Right renal cortex interstitium (tissue), 3 donors: ENCODE results near the gene ZFP1. TPM values are rescaled to one million over a fixed set of nuclear protein-coding genes. Genes with fewer than 3 reads are reported as not detected.

Experiments
- DNase-seq, 3 donors: peaks; one replicate each; pipeline ENCODE4 v3.0.0-alpha.2; 2013; ENCODE audit warnings: low read depth in 3 of 3, low spot score in 2 of 3
- polyA plus RNA-seq, 3 donors: library from polyadenylated mRNA; unstranded; fragments of 120-200 nt; gene quantifications; one replicate each; pipeline ENCODE4 v1.2.1, GENCODE V29; 2013; ENCODE audit not compliant: insufficient read length in 3 of 3

ZFP1 gene
- 10 to 100 TPM; 25.5 to 28.9 (median 28.8) TPM for polyA plus RNA-seq

GRCh38 chr16:75148311-75149195 lies at the start of gene ZFP1:
ZFP1 (plus strand) TSS chr16:75148524; CDS start chr16:75152952, 4,428 bp downstream.
- peak; percentile 74 to 87 (median 82) for DNase-seq

- DNase-seq = no peak
Measured at GRCh38 chr16:75099075-75099667, 49.2 kb upstream of the ZFP1 start.

- DNase-seq = no peak
Measured at GRCh38 chr16:75099738-75100602, 48.4 kb upstream of the ZFP1 start.

- no peak for DNase-seq
Measured at GRCh38 chr16:75100603-75100990, 47.7 kb upstream of the ZFP1 start.

GRCh38 chr16:75101635-75102034 lies 46.7 kb upstream of the ZFP1 start:
- DNase-seq = no peak

- DNase-seq = no peak
Measured at GRCh38 chr16:75102595-75102994, 45.7 kb upstream of the ZFP1 start.

GRCh38 chr16:75103994-75104393 lies 44.3 kb upstream of the ZFP1 start:
- no peak for DNase-seq

- DNase-seq = no peak
Measured at GRCh38 chr16:75104836-75105235, 43.5 kb upstream of the ZFP1 start.

GRCh38 chr16:75105306-75106061 lies 42.8 kb upstream of the ZFP1 start:
- DNase-seq = no peak

GRCh38 chr16:75106351-75107274 lies 41.7 kb upstream of the ZFP1 start:
- no peak for DNase-seq

- no peak for DNase-seq
Measured at GRCh38 chr16:75107505-75107904, 40.8 kb upstream of the ZFP1 start.

- DNase-seq = peak in 2 of 3 donors; percentile 57 to 68
Measured at GRCh38 chr16:75108792-75109731, 39.3 kb upstream of the ZFP1 start.

- DNase-seq = no peak
Measured at GRCh38 chr16:75109732-75110243, 38.5 kb upstream of the ZFP1 start.

- peak; percentile 66 to 78 (median 67) for DNase-seq
Measured at GRCh38 chr16:75110637-75111513, 37.4 kb upstream of the ZFP1 start.

GRCh38 chr16:75111514-75111940 lies 36.8 kb upstream of the ZFP1 start:
- DNase-seq = no peak

- DNase-seq = no peak
Measured at GRCh38 chr16:75111961-75112733, 36.2 kb upstream of the ZFP1 start.
